ENCODE measurements around the gene TOM1L1.
A peak's percentile ranks its signal among the peaks of the same experiment; 100 is the strongest.

The TOM1L1 gene

DNA sequence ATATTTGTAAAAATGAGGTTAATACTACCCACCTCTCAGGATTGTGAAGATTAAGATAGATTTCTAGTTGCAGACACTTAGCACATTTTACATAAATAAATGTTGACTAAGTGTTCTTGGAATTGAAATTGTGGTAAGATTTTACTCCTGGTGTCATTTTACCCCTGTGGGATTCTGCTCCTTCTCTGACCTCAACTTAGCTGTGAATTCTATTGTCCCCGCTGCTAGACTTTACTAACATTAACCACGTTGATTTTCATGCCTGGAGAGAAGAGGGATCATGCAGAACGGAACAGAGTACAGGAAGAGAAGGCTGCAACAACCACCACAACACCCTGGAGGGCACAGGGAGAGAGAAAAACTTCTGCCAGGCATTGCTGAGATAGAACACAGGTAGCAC is 2.1 kb upstream of the TOM1L1 start:
- no peak overlapping the region for H3K4me3 ChIP-seq (replicated peaks; ENCODE audit: low read depth, low read length)
- no peak for DNase-seq (ENCODE audit: low read depth)
- TF ChIP-seq, protein P1, sequence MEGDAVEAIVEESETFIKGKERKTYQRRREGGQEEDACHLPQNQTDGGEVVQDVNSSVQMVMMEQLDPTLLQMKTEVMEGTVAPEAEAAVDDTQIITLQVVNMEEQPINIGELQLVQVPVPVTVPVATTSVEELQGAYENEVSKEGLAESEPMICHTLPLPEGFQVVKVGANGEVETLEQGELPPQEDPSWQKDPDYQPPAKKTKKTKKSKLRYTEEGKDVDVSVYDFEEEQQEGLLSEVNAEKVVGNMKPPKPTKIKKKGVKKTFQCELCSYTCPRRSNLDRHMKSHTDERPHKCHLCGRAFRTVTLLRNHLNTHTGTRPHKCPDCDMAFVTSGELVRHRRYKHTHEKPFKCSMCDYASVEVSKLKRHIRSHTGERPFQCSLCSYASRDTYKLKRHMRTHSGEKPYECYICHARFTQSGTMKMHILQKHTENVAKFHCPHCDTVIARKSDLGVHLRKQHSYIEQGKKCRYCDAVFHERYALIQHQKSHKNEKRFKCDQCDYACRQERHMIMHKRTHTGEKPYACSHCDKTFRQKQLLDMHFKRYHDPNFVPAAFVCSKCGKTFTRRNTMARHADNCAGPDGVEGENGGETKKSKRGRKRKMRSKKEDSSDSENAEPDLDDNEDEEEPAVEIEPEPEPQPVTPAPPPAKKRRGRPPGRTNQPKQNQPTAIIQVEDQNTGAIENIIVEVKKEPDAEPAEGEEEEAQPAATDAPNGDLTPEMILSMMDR (IDR thresholded peaks at IDR 0.05; ENCODE audit: low read length, missing control alignments) = no peak

- no peak for DNase-seq (ENCODE audit: low read depth)
- no peak overlapping the region for H3K4me3 ChIP-seq (replicated peaks; ENCODE audit: low read depth, low read length)
- TF ChIP-seq, protein P1 (IDR thresholded peaks at IDR 0.05; ENCODE audit: low read length, missing control alignments) = no peak
Measured at GRCh38 chr17:54899201-54899600, 1.5 kb upstream of the TOM1L1 start.

DNA sequence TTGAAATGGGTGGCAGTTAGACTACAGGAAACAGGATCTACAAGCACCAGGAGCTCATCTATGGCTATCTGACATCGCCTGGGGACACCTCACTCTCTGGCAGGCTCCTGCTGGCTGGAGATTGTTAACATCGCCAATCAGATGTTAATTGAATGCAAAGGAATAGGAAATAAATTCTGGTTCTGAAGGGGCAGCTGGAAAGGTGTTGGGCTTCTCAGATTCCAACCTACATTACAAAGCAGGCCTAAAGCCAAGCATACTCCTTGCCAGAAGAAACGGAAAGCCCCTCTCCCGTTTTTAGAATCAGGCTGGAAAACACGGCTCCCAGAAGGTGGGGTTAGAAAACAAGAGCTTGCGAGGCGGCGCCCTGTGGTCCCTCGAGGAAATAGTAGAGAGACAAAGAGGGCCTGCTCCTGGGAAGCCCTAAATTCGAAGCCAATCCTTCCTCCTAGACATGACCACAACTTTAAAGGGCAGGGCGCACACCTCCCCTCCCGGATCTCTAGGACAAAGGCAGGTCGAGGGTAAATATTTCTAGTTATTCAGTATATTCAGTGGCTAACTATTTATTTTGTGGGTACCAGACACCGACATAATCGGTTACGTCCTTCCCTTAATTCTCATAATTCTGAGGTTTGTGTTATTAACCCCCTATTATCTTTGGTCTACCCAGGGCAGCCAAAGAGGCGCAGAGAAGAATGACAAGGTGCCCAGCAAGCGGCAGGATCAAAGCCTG is 763 bp upstream of the TOM1L1 start:
- peak overlapping the region; percentile 74 for H3K4me3 ChIP-seq (replicated peaks; ENCODE audit: low read depth, low read length)
- DNase-seq (ENCODE audit: low read depth) = no peak
- TF ChIP-seq, protein P1 (IDR thresholded peaks at IDR 0.05; ENCODE audit: low read length, missing control alignments) = no peak

GRCh38 chr17:54901230-54901822 is 674 bp downstream of the TOM1L1 start:
- TF ChIP-seq, protein P1 (IDR thresholded peaks at IDR 0.05; ENCODE audit: low read length, missing control alignments) = no peak
- peak; percentile 49 for DNase-seq (ENCODE audit: low read depth)
- H3K4me3 ChIP-seq (replicated peaks; ENCODE audit: low read depth, low read length) = peak overlapping the region; percentile 74

DNA sequence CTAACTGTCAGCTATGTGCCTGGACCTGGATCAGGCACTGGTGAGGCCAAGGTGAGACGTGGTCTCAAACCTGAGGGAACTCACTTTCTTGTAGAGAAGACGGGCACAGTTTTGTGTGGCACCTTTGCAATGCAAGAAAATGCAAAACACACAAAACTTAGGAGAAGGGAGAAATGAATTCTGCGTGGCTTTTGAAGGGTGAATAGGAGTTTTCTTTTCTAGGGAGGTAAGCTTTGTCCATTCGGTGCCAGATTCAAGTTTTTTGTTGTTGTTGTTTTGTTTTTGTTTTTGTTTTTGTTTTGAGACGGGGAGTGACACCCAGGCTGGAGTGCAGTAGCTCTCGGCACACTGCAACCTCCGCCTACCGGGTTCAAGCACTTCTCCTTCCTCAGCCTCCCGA is 1.4 kb downstream of the TOM1L1 start:
- DNase-seq (ENCODE audit: low read depth) = no peak
- TF ChIP-seq, protein P1 (IDR thresholded peaks at IDR 0.05; ENCODE audit: low read length, missing control alignments) = no peak
- no peak overlapping the region for H3K4me3 ChIP-seq (replicated peaks; ENCODE audit: low read depth, low read length)

DNA sequence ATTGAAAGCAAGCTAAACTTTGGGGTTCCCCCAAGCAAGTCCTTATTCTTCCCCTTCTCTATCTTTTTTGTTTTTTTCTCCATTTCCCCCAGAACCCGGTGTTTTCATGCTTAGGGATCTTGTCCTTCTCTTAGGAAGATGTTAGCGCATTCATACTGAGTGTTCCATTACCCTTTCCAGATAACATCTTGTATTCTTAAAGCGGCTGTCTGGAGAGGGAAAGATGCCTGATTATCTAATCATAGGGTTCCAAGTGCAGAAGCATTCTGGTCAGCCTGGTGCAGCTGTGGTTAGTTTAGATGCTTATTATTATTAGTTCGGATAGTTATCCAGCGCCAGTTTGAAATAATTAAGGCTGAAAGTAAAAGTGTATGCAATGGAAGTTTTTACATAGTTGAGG is 2.0 kb downstream of the TOM1L1 start:
- no peak for DNase-seq (ENCODE audit: low read depth)
- TF ChIP-seq, protein P1 (IDR thresholded peaks at IDR 0.05; ENCODE audit: low read length, missing control alignments) = no peak
- H3K4me3 ChIP-seq (replicated peaks; ENCODE audit: low read depth, low read length) = no peak overlapping the region

DNA sequence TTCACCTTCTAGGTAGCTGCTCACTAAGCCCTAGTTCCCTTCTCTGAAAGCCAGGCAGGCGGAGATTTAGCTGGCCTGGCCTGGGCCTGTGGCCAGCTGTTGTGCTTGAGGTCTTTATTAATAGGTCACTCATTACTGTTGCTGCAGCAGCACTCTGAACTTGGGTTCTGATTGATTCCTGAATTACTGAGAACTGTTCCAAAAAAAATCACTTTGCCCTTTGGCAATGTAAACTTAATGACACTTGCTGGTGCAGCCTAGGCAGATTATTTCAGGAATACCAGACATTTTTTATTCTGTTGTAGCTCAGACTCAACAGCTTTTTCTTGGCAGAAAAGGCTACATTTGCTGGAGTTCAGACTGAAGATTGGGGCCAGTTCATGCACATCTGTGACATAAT is 2.7 kb downstream of the TOM1L1 start:
- TF ChIP-seq, protein P1 (IDR thresholded peaks at IDR 0.05; ENCODE audit: low read length, missing control alignments) = no peak
- no peak for DNase-seq (ENCODE audit: low read depth)
- no peak overlapping the region for H3K4me3 ChIP-seq (replicated peaks; ENCODE audit: low read depth, low read length)

Measured in fibroblast of pulmonary artery (primary cell).